NOMO-1 treated with dmso at 0.1 percent for 144 hours (cell line): ENCODE results near the gene TFF1.

ENCODE experiments used
- DNase-seq: peaks from one replicate; lab custom pipeline; 2025; ENCODE audit not compliant: unreplicated experiment; lab: John Stamatoyannopoulos, UW

TFF1 gene

DNA sequence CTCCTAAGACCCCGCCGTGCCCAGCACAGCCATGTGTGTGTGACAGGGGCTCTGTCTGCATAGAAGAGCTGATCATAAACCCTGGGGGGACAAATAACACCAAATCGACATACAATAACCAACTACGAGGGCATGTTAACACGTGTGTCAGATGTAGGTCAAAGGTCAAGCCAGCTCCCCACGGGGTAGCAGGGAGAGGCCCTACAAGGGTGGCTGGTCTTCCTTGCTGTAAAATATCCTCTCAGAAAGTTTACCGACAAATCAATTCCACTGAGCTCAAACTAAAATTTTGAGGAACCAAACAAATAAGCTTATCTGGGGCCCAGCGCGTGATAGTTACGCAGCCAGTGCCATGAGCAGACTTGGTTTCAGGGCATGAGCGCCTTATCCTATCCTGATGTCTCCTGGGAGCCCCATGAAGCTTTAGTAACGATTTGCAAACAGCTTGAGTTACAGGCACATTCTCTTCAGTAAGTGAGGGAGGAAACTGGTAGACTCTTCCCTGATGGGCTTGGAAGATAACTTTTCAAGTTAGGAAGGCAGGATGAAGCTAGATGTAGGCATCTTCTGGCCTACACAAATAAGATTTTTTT is 32.2 kb upstream of the TFF1 start:
- no peak for DNase-seq

DNA sequence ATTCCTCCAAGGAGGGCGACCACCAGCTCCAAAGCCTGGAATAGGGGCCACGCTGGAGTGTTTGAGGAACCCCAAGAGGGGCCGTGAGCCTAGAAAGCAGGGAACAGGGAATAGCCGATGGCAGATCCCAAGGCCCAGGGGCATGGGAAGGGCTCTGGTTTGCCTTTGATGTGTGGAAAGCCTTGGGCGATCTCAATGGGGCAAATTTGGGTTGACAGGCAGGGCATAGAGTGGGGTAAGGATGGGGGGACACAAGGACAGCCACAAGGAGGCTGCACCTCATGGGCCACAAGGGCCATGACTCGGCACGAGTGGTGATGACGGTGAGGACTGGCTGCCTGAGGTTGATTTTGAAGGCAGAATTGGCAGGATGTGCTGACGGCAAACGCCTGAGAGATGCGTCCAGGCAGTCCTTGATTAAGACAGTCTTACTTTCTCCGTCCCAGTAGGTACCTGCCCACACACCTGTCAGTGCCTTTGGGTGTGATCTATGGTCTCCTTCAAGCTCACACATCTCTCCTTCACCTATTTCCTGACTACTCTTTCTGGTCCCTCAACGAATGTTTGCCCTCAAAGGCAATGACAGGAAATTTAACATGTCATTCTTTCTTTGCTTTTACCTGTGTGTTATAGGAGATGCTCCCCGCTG is 31.5 kb upstream of the TFF1 start:
- DNase-seq, result no peak

DNA sequence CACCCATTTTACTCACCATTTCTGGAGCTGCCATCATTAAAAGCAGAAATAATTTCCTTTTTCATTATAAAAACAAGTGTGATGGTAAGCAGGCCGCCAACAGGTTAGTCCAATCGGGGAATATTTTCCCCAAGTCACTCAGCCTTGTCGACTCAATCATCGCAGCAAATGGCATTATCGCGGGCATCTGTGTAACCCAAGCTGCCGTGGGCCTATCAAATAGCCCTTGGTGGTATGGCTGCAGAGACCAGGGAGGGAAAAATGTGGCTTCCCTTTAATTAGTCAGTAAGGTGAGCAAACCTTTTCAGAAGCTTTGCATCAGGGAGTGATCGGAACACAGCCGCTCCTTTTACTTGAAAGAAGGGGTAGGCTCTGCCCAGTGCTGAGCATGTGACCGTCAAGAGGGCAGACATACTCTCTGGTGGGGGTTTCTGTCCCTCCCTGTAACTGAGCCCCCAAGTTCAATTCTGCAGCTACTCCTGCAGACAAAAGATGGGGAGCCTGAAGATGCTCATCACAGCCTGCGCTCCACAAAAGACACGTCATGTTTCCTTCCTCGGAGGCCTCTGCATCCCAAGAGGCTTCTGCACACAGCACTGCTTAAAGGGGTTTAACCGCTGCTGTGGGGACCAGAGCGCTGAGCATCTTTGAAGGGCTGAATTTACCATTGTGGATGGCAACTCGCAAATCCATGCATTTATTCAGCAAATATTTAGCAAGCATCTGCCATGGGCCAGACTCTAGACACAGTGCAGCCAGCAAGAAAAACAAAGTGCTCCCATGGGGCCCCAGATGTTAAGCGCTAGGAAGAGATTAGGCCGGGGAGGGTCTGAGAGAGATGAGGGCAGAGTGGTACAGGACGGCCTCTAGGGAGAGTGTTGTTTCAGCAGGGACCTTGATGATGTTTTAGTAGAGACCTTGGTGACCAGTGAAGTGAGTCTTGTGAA is 30.7 kb upstream of the TFF1 start:
- DNase-seq, result no peak

DNA sequence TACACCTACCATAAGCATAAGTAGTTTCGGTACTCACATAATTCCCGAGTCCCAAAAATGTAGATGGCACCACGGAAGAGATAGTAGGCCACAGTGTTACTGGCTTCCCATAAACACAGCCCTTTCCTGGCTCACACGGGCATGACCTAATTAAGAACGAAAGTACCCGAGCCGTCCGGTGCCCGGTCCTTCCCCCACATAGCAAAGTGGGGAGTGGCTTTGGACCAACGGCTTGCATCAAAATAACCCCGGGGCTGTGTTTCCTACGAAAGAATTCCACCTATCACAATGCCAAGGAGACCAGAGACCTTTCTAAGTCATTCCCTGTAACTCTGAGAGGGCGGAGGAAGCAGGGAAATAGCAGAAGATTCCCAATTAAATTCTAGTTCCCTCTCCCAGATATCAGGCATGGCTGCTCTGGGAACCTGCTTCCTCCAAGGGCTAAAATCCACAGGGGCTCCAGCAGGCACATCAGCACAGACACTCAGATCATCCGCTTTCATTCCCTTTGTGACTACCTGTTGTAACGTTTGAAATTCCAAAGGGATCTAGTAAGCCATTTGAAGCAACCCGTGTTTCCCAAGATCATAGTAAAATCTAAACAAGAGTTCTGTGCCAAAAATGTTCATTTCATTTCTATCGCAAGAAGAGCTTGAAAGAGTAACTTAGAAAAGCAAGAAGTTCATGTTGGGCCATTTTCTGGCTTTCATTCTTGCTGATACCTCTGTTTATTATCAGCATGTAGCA is 29.7 kb upstream of the TFF1 start, which contains the start of gene TMPRSS3:
TMPRSS3 (minus strand) TSS at position 148 of the 747 bp plus-strand sequence. CDS start 635 bp downstream, outside the sequence.
- DNase-seq, result no peak

DNA sequence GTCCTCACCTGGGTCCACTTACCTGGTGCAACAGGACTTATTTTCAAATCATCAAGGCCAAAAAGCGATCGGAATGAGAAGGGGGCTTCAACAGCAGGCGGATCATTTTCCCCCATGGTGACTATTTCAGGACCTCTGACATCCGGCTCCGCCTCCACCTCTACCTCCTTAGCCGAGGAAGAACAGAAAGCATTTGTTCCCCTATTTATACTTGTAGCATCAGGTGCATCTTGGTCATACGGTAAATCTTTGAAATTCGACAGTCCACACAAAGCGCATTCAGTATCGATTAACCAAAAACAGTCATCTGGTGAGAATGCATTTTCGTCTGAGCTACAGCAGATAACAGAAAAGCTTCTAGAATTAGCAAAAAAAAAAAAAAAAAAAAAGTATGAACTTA is 29.0 kb upstream of the TFF1 start:
- no peak for DNase-seq

DNA sequence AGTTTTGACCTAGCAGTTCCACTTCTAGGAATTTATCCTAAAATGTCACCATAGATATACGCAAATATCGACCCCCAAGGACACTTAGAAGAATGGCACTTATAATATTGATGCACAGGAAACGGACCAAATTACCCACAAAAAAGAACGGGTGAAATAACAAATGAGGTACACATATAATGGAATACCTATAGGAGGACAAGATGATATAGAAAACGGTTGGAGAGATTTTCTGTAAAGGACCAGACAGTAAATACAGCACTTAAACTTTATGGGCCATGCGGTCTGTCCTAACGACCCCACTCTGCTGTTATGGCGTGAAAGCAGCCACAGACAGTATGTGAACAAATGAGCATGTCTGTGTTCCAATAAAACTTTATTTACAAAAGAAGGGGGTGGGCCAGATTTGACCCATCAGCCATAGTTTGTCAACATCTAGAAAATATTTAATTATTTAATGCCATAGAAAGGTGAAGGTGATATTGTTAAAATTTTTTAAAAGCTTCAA is 27.2 kb upstream of the TFF1 start:
- DNase-seq, result no peak

DNA sequence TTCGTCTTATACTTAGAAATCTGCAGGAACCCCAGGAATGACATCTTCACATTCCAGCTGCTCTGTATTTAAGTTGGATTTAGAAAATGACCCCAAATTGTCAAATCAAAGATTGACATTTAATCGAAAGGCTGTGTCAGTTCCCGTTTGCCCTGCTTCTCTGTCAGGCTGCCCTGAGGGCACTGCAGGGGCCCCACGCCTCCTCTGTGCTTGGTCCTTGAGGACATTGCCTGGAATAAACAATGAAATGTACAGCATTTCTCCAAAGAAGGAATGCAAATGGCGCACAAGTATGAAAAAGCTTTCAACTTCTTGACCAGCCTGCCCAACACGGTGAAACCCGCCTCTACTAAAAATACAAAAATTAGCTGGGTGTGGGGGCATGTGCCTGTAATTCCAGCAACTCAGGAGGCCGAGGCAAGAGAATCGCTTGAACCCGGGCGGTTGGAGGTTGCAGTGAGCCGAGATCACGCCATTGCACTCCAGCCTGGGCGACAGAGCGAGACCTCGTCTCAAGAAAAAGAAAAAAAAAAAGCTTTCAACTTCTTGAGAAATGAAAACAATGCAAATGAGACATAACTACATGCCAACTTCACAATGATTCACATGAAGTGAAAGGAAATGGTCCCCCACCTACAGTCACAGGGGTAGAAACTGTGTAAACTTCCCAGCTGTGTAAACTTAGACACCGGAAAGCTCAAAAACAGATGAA is 26.6 kb upstream of the TFF1 start:
- no peak for DNase-seq

DNA sequence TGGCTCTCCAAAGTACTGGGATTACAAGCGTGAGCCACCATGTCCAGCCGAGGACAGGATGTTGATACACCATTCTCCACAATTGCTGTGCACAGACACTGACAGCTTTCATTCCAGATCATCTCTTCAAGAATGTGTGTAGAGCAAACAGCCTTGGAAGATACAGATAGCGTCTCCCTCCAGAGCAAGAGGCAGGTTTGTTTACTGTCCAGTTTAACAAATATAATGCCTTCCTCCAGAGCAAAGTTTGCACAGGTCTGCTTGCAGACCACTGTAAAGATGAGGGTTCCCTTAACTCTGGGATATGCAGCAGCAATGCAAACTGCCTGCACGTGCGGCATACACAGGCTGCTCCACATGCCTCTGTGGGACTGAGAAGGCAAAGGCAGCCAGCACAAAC is 25.0 kb upstream of the TFF1 start:
- DNase-seq, result no peak

DNA sequence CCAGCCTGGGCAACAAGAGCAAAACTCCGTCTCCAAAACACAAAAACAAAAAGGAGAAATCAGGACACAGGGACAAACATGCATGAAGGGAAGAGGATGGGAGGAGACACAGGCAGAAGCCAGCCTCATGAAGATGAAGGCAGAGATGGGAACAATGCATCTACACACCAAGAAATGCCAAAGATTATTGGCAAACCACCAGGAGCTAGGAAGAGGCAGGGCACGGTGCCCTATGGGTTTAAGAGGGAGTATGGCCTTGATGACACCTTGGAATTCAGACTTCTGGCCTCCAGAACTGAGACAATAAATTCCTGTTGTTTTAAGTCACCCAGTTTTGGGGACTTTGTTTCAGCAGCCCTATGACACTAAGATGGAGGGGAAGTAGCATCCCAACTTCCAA is 24.4 kb upstream of the TFF1 start:
- no peak for DNase-seq

DNA sequence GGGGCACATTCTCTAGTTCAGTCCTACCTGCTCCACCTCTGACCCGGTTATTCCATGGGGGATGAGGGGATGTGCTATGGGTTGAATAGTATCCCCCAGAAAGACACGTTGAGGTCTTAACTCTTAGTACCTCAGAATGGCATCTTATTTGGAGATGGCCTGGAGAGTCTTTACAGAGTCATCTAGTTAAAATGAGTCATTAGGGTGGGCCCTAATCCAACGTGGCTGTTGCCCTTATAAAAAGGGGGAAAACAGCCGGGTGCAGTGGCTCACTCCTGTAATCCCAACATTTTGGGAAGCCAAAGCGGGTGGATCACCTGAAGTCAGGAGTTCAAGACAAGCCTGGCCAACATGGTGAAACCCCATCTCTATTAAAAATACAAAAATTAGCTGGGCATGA is 23.9 kb upstream of the TFF1 start:
- DNase-seq, result no peak

DNA sequence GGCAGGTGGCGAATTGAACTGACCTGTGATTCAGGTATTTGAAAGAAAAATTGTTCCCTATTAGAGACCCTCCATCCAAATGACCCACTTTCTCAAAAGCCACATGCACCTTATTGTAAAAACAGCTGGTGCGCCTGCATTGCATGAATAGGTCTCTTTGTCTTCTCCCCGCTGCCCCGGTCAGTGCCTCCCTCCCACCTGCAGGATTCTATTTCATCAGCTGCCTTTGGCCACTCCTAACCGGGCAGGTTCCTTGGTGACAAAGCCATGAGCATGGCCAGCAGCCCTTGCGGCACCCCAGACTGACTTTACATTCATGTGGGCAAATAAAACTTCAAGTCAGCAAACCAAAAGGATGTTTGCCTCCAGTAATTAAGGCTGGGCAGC is 23.1 kb upstream of the TFF1 start:
- no peak for DNase-seq

DNA sequence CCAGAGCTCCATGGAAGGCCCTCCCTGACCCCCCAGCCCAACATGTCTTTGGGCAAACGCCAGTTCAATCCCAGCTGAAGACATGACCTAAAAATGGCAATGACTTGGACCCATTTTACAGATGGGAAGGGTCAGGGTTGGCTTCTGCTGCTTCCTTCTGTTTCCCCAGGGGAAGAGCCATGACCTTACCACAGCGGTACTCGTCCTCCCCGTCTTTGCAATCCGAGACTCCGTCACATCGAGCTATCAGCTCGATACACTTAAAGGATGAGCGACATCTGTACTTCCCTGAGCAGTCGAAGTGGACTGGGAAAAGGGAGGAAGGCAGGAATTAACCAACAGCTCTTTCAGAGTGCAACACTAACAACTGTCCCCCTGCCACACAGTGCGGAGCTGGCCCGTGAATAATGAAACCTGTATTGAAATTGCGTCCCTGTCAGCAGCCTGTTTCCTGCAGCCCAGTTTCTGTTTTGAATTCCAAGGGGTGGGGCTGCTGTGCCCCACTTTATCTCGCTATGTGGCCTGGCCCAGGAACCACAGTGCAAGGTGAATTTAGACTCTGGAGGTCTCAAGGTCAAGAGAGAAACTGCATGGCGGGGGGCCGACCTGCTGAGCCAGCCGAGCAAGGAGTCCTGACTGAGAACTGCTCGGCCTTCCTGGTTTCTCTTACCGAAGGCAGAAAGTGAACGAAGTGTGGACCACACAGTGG is 22.6 kb upstream of the TFF1 start:
- no peak for DNase-seq

DNA sequence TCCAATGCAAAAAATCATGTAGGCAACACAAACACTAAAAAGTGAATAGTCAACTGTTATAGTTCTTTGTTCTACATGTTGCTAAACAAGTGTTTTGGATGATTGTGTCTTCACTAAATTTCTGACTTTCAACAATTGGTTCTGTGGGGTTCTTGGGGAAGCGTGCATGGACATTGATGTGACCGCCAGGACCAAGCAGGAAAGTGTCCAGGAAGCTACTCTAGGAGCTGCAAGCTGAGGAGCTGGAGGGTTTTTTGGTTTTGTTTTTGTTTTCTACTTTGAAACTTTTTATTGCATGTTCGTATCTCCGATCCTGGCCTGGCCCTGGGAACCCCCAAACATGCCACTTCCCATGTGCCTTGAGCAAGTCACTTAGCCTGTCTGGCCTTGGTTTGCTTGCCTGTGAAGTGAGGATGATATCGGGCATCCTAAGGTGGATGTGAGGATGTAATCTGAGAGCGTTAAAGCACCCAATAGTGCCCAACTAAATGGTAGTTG is 21.6 kb upstream of the TFF1 start:
- no peak for DNase-seq

DNA sequence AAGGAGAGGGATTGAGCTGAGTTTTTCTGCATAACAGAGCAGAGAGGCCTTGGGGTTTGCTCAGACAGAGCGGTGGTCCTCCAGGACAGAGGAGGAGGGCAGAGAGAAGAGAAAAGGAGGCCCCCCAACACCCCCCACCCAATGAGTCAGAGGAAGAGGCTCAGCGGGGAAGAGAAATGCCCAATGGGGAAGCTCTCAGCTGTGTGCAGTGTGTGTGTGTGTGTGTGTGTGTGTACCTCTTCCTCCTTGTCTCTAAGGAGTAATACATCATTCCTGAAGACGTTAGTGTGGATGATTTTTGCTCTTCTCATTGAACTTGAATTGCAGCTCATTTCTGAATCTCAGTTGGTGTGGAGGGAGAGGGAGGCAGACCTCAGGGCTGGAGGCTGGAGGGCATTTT is 20.8 kb upstream of the TFF1 start:
- no peak for DNase-seq

DNA sequence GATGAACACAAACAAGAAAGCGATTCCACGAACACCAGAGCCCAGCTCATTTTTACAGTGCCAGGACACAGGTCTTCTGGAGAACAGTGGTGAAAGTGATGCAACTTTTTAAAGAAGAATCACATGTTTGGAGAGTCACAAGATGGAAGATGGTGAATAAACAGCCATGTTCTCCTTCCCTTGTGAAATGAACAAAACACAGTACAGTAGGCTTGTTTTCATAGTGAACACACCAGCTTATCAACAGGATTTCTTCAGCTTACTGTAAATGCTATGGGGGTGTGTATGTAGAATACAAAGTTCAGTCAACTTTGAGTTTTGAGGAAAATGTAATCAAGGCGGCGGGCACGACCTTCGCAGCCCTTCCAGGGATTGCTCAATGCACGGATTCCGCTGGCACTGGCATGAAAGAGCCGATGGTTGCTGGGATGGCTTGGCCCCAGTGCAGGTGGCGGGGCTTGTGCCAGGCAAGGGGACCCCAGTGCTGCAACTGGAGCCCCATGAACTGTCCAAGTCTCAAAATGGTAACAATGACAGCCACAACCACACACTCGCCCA is 19.8 kb upstream of the TFF1 start:
- DNase-seq, result no peak

DNA sequence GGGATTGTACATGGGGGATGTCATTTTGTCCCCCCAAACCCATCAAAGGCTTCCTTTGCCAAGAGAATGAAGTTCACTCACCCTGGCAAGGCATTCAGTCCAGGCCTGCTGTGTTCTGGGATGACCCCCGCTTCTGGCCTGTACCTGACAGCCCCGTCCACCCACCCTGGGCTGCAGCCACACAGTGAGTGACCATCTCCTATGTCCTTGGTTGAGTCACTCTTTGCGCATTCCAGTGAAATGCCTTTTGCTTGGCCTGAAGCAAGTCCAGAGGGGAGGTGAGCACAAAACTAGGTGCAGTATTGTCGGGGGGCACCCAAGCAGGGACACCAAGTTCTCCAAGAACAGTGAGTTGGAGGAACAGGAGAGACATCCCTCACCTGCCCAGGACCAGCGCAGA is 19.3 kb upstream of the TFF1 start:
- DNase-seq, result no peak

DNA sequence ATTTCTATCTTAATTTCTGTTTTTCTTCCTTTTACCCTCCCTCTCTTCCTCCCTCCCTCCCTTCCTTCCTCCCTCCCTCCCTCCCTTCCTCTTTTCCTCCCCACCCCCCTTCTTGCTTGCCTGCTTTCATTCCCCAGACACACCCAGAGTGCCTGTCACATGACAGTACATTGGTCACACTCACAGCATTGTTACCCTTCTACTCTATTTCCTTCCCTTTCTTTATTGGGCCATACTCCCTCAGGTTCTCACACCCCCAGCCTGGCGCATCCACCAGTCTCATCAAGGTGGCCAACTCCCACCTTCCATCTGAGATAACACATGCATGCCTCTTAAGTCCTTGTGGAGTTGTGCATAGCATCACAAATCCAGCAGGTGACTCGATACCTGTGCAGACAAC is 18.7 kb upstream of the TFF1 start:
- DNase-seq, result no peak

DNA sequence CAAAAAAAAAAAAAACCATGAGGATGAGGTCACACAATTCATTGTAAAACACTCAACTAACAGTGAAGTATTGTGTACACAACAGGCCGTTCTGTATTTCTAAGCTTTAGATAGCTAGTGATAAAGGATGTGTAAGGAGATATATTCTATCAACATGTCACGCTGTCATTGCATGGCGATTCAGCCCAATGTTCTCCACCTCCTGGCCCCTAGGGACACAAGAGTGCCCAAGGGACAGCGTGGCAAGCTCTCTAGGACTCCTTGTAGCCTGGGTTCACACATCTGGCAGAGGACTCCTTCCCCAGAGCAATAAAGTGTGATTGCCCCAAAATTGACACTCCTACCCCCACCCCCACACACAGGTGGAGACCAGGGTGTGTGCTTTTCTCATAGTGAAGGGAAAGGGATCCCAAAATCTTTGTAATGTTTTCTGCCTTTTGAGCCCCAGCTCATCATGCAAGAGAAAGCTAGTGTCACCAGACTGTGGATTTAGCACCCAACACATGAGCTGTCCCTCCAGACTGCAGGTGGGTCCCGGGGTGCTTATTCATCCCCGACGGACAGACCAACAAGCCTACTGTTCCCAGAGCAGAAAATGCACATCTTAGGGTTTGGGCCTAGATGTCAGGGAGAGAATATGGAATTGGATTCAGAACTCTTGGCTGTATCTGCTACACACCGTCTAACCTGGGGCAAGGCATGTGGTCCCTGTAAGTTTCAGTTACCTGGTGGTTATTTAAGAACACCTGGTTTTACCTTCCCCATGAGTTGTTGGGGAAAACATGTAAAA is 18.0 kb upstream of the TFF1 start:
- DNase-seq, result no peak

DNA sequence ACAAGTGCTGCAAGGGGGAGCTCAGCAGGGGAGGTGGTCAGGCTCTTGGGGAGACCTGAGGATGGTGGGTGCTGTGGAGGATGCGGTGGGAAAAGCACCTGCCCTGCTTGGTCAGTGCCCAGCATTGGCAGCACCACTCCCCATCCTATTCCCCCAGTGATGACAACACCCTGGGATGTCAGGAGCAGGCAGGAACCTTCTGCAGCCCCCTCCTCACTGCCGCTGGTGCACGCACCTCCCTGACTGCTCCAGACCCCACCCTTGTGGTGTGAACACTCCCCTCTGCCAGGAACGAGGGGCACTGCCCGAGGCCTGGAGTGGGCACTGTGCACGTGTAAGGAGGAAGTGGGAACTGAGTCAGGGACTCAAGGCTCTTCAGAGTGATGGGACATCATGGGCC is 17.0 kb upstream of the TFF1 start:
- no peak for DNase-seq
